ENCODE results near the gene AADAC.
A peak's percentile ranks its signal among the peaks of the same experiment; 100 is the strongest.
"Not testable (repeated sequence)": the region's sequence is repeated elsewhere in the genome, so short reads cannot be mapped to it uniquely, and the experiment has no call there.

Gene AADAC

DNA sequence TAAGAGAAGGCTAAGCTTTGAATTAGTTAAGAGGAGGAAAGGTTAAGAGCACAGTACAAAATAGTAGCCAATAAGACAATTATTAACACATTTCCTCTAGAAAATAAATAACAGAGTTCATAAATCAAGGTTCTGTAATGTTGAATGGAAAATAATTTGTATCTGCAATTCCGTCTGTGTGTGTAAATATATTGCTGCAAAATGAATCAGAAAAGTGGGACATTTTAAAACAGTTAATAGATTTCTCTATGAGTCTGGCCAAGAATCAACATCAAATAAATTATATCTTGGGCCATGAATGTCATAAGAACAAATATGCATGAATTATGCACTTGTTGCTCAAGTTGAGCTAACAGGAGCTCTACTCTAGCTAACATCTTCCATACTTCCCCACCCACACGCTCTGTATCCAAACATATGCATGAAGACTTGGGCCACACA is 45.3 kb downstream of the AADAC start:
- DNase-seq, result no peak

DNA sequence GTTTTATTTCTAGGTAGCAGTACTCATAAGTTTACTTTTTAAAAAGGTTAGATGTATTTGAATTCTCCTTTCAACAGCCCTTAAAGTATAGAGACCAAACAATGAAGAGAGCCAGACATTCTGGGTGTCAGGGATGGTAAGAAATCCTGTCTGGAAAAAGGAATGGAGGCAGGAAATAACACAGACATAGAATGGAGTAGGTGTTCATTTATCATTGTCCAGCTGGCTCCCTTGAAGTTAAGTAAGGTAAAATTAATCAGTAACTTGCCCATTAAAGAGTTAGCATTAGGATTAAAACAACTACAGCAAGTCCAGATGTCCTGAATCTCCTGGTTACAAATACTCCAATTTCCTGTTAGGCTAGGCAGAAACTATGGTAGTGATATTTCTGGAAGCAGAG is 46.0 kb downstream of the AADAC start:
- DNase-seq, result no peak

DNA sequence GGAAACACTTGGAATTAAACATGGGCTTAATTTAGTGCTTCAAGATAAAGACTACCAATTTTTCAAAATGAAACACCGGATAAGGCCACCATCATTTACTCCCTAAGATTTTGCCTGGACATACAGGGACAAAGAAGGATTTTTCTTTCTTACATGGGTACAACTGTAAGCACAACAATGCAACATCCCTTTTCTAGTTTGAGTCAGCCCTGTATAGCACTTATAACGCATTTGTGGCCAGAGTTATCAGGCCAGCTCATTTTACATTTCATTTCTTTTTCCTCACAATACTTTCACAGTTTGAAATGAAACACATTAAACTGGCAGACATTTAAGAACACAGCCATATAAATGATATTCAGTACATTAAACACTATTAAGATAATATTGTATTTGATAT is 49.7 kb downstream of the AADAC start:
- no peak for DNase-seq

DNA sequence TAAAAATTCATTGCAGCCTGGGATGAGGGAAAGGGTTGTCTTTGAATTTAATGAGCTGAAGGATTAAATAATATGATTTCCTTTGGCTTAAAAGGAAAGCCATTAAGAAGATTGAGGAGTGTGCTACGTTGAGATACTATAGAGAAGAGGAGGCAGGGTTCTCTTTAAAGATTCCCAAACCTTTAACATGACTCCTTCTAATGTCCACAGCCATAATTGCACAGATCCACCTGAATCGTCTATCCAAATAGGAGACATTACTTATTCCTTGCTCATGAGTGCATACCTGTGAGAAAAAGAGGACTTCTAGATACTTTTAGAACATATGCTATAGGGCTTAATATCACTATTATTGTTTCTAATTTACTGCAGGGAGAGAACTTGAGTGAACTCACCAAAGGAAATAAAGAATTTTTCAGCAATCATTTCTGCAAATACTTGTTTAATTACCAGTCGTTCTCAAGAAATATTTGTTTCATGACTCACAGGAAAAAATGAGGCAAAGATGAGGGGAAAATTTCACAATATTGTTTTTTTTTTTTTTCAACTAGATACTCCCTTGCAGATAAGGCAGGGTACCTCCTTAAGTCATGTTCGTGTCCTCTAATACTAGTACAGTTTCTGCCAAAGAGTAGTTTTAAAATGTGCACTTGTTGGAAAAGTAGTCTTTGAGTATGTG is 50.6 kb downstream of the AADAC start:
- no peak for DNase-seq

DNA sequence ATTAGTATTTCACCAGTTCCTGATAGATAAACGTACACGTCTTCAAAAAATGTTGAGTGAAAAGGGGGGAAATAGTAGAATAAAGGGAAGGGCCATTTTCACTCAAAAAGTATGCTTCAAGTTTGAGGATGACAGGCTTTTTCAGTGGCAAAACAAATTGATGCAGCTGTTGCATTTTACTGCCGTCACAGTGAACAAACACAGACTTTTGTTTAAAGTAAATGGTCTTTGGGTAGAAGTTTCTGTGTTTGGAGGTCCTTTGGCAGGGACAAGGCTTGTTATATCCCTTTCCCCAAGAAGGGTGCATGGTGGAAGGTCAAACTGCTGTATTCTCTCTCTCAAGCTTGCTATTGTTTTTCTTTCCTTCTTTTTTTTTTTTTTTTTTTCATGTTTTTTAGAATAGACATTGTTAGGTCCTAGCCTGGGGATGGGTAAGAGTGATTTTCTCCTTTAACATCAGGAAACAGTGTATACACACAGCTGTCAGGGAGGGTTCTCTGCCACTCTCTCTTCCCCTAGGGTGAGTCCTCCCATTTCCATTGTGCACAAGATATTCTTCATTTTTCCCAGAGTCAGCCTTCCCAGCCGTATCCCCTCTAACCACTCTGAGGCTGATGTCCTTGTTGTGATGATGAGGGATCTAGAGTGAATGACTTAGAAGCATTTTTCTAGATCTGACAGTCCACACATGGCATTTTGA is 52.9 kb downstream of the AADAC start:
- DNase-seq, result no peak

DNA sequence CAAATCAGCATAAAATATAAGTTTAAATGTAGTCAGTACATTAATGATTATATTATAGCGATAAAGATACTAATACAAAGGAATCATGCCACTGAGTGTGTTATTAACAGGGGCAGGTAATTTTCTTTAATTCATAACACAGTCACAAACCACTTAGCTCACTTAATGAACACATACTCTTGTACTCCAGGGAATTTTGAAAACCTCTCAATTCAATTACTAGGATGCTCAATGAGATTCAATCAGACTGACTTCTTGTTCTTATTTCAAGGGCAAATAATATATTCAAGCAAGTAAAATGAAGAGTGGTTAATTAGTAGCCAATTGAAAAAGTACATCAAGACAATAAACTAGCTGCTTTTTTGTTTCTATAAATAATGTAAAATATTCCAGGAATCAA is 53.8 kb downstream of the AADAC start:
- DNase-seq, result no peak

DNA sequence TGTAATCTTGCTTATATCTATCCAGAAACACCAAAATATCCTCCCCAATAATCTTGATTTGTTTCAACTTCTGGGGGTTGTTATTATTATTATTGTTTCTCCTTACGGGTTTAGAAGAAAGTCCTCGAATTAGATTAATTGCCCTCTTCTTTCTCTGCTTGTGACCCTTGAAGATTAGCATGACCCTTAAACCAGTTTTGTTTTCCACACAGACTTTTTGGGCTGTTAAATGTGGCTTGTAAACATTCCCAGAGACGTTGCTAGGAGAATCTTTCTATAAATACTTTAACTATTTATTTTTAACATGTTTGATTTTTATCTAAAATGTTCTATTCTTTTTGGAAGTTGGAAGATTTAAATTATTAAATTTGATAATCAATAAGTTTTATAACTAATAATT is 55.3 kb downstream of the AADAC start:
- no peak for DNase-seq

DNA sequence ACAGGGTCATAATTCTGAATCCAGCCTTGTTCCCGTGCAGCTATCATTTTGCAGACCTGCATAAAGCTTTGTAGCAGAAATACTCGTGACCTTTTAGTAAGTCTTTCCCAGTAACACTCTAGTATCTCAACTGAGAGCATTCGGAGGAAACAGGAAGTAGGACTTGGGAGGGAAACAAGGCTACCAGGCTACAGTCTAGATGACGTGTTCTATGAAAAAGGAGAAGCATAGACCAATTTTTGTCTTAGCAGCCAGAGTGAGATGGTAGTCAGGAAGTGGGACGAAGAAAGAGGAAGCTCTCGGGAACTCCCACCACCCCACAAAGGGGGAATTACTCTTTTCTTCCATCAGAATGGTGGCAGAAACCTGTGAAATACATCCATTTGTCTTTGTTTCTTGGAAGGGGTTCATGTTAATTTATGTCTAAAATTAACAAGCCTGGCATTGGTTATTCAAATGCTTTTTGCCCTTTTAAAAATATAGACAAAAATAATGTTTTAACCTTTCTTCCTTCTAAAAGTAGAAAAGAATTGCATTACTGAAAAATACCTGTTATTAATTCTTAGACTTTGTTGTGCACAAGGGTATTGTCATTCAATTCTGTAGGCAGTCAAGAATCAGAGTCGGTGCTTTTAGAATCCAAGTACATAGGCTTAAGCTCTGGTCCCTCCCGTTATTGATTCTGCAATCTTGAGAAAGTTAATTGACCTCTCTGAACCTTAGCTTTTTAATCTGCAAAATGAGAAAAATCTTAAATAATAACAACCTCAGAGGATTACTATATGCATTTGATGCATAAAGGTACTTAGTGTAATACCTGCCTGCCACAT is 57.9 kb downstream of the AADAC start:
- DNase-seq, result peak in 4 of 14 donors; percentile 2 to 19 (median 12)

DNA sequence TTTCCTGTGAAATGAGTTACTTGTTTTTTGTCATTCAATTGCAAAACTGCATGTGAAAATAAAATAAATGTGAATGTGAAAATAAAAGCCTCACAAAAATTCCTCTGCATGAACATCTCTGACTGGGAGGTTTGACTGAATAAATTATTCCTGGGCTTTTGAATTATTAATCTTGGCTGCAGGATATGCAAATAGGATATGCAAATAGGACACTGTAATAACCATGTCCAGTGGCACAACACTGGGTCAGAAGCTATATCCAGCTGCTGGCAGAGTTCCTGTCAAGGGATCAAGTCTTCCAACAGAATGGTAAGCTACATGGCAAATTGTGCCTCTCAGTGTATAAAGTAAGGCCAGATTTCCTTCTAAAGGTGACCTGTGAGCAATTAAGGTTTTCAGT is 59.5 kb downstream of the AADAC start, which contains the start of gene SUCNR1:
TSS of gene SUCNR1 (plus strand) at position 246 of the 400 bp plus-strand sequence. CDS start 6,250 bp downstream, outside the sequence.
- no peak for DNase-seq

DNA sequence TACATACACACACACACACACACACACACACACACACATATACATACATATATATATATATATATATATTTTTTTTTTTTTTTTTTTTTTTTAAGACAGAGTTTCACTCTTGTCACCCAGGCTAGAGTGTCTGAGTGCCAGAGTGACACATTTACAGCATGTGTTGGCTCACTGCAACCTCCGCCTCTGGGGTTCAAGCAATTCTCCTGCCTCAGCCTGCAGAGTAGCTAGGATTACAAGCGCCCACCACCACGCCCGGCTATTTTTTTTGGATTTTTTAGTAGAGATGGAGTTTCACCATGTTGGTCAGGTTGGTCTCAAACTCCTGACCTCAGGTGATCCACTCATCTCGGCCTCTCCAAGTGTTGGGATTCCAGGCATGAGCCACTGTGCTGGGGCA is 60.2 kb downstream of the AADAC start:
- not testable (repeated sequence) for DNase-seq

DNA sequence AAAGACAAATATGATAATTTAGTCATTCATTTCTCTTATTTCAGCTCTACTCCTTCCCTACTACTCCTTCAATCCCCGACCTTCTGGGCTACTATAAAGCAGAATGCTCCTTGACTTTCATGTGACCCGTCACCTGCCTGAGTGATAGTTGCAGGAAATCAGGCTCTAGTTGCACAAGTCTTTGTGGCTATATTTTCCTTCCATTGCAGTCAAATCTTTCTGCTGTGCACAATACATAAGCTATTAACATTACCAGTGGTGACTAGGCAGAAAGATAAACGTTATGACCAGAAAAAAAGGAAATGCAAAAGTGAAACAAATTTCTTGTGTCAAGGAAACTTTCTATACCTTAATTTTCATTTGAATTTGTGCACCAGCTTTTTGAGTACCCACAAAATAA is 61.8 kb downstream of the AADAC start:
- DNase-seq, result no peak

DNA sequence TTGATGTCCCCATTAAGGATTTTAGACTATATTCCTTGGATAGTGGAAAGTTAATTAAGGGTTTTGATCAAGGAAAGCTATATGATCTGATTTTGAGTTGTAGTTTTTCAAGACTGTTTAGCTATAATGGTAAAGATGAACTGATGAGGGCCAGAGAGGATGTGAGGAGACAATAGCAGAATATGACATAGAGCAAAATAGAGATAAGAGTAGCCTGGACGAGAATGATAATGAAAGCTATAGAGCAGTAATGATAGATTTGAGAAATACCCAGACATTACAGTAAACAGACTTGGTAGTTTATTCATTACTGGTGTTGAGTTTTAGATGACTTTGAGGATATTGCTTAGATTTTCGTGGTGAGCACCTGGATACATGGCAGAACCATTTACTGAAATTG is 63.4 kb downstream of the AADAC start:
- no peak for DNase-seq
